ENCODE measurements around the gene DYNC1LI2. TPM values are rescaled to one million over a fixed set of nuclear protein-coding genes. Genes with fewer than 3 reads are reported as not detected.

DYNC1LI2 gene
- total RNA-seq, 1 donor from 2014 or later = 135 TPM

DNA sequence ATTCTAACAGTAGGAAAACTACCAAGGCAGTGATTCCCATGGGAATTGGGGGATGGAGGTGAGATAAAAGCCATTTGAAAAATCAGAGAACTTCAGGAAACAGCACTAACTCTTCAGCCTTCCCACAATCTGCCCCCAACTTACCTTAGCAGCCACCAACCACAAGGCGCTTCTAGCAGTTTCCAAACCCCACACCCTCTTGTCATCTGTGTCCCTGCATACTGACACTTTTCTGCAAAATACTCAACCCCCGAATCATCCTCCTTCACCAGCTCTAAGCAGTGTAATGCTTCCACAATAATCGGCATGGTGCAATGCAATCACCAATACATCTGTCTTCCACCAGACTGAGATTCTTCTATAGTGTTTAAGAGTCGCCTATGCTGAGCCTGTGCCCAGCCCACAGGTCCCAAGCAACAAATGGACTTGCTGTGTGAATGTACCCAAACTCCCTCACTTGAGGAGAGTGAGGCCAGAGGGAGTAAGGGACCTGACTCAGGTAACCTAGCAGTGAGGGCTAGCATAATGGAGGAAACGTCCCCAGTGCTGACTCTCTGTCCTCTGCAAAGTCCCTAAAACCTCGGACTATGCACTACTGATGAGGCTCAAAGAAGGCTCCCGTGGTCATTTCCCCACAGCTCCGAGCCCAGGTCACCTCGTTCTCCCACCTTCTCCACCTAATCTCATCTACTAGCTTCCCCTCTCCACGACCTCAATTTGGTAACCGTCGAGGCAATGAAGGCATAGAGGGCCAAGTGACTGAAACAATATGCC is 943 bp downstream of the DYNC1LI2 start:
- peak overlapping the region; percentile 93 for H3K4me3 Mint-ChIP-seq
- no peak for DNase-seq (ENCODE audit: extremely low spot score, unreplicated experiment)
- peaks cover 21% of the 10 kb centered on the region for H3K27me3 Mint-ChIP-seq
- no peaks in the 10 kb centered on the region for H3K9me3 Mint-ChIP-seq
- H3K36me3 Mint-ChIP-seq = peaks cover 13% of the 10 kb centered on the region
- peaks cover 20% of the 10 kb centered on the region for H3K4me1 Mint-ChIP-seq (ENCODE audit: unreplicated experiment)
- H3K27ac Mint-ChIP-seq = peak overlapping the region; percentile 45
- TF ChIP-seq, protein P1, sequence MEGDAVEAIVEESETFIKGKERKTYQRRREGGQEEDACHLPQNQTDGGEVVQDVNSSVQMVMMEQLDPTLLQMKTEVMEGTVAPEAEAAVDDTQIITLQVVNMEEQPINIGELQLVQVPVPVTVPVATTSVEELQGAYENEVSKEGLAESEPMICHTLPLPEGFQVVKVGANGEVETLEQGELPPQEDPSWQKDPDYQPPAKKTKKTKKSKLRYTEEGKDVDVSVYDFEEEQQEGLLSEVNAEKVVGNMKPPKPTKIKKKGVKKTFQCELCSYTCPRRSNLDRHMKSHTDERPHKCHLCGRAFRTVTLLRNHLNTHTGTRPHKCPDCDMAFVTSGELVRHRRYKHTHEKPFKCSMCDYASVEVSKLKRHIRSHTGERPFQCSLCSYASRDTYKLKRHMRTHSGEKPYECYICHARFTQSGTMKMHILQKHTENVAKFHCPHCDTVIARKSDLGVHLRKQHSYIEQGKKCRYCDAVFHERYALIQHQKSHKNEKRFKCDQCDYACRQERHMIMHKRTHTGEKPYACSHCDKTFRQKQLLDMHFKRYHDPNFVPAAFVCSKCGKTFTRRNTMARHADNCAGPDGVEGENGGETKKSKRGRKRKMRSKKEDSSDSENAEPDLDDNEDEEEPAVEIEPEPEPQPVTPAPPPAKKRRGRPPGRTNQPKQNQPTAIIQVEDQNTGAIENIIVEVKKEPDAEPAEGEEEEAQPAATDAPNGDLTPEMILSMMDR (conservative IDR thresholded peaks at IDR 0.05) = no peak

DNA sequence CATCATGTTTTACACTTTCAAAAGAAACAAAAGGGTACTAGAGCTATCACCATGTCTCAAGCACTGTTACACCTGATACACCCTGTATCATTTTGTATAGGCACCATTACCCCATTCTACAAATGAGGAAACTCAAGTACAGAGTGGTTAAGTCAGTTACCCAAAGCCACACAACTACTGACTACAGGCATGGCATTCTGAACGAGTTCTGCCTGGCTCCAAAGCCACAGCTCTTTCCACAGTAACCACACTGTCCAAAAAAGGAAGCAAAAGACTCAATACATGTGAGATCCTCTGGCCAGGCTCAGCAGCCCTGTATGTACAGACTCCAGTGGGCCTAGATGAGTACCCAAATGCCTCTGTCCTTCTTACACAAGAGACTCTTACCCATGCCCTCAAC is 4.7 kb downstream of the DYNC1LI2 start:
- Mint-ChIP-seq H3K36me3 (peaks cover 13% of the 10 kb centered on the region), H3K27me3 (no peaks in the 10 kb centered on the region), H3K27ac (no peak overlapping the region), H3K4me1 (ENCODE audit: unreplicated experiment) (peaks cover 23% of the 10 kb centered on the region), H3K4me3 (no peak overlapping the region), H3K9me3 (no peaks in the 10 kb centered on the region)
- no peak for DNase-seq (ENCODE audit: extremely low spot score, unreplicated experiment)
- TF ChIP-seq, protein P1 (conservative IDR thresholded peaks at IDR 0.05) = no peak

DNA sequence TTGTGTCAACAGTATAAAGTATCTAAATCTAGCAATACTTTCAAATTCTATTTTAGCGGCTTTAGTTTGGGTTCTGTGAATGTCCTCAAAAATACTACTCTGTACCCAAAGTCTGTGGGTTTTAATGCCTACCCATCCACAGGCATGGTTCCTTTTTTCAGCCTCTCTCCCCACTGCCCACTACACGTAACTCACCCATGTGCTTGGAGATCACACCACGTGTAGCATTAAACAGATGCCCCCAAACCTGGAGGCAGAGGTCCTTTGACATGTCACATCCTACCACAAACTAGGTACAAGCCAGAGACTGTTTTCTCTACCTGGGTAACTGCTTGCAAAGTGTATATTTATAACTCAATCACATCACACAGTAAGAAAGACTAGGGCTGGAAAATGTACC is 5.4 kb downstream of the DYNC1LI2 start:
- TF ChIP-seq, protein P1 (conservative IDR thresholded peaks at IDR 0.05) = no peak
- Mint-ChIP-seq H3K27me3 (no peaks in the 10 kb centered on the region), H3K4me3 (no peak overlapping the region), H3K36me3 (peaks cover 15% of the 10 kb centered on the region), H3K27ac (no peak overlapping the region), H3K9me3 (no peaks in the 10 kb centered on the region), H3K4me1 (ENCODE audit: unreplicated experiment) (peaks cover 25% of the 10 kb centered on the region)
- no peak for DNase-seq (ENCODE audit: extremely low spot score, unreplicated experiment)

DNA sequence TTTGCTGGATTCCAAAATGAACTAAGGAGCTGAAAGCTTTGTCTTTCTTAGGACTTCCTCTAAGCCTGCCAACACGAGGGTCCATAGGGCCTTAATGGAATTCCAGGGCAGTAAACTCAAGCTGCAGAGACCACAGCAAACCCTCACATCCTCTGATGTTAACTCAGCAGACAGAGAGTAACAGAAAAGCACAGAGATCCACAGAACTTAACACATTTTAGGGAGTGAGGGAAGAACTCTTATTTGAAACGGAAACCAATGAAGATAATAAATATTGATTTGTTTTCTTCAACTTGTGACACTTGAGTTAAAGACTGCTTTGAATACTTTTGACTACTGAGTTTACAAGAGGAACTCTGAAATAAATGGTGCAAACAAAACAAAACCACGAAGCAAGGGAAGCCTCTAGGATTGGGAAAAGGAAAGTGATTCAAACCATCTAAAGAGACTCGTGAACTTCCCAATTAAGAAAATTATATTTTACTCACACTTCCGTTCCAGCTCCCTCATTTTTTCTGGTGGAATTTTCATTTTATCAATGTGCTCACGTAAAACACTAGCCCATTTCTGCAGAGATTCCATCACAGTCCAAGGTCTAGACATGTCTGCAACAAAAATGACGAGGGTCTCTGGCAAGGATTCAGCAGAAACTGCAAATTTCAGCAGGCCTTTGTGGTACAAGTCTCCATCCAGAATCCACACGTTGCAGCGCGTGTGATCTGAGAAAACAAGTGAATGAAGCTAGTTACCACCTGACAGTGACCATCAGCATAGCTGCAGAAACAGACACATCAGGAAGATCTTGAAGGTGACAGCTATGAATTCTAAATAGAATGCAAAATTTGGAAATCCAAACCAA is 9.2 kb downstream of the DYNC1LI2 start:
- Mint-ChIP-seq H3K36me3 (peaks cover 24% of the 10 kb centered on the region), H3K27me3 (no peaks in the 10 kb centered on the region), H3K4me1 (ENCODE audit: unreplicated experiment) (peaks cover 19% of the 10 kb centered on the region), H3K9me3 (no peaks in the 10 kb centered on the region), H3K27ac (peak overlapping the region; percentile 9), H3K4me3 (no peak overlapping the region)
- TF ChIP-seq, protein P1 (conservative IDR thresholded peaks at IDR 0.05) = no peak
- no peak for DNase-seq (ENCODE audit: extremely low spot score, unreplicated experiment)

DNA sequence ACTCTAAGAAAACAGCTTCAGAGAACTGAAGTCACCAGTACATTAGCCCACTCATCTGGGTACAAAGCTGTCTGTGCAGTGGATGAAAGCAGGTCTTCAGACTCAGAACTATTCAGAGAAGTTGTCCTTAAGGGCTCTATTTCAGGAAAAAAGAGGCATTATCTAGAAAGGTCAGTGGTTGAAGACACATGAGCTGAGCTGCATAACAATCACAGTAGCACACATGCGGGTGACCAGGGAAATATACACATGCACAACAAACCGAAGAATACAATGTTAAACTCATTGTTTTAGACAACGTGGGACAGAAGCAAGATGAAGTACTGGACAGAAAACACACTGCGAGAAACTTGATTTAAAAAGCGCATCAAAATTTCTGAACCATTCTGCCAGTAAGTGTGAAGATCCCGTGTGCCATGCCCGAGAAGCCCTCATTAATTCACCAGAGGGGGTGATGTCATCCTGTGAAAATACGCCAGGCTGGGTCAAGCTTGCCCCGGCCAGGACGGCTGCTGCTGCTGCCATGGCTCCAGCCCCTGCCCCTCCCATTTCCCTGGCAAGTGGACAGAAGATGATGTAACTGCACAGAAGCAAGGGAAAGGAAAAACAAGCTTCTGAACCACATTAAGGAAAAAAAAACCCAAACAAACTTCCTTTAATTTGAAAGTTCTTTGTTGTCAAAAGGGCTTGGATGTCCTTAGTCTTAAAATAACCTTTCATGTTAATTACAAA is 10.1 kb downstream of the DYNC1LI2 start:
- TF ChIP-seq, protein P1 (conservative IDR thresholded peaks at IDR 0.05) = no peak
- DNase-seq (ENCODE audit: extremely low spot score, unreplicated experiment) = no peak

More for the DNA sequence above, 10.1 kb downstream of the DYNC1LI2 start:
- H3K4me3 Mint-ChIP-seq = no peak overlapping the region
- peaks cover 24% of the 10 kb centered on the region for H3K36me3 Mint-ChIP-seq
- H3K4me1 Mint-ChIP-seq (ENCODE audit: unreplicated experiment) = peaks cover 19% of the 10 kb centered on the region
- H3K27me3 Mint-ChIP-seq = no peaks in the 10 kb centered on the region
- peak overlapping the region; percentile 87 for H3K27ac Mint-ChIP-seq
- H3K9me3 Mint-ChIP-seq = no peaks in the 10 kb centered on the region

Data from type B pancreatic cell (in vitro differentiated cells).